HG03342 (cell line): ENCODE measurements around the gene IL20RA.
"Not testable (repeated sequence)": the region's sequence is repeated elsewhere in the genome, so short reads cannot be mapped to it uniquely, and the experiment has no call there.

Source experiments
- ATAC-seq: cut with Tn5 transposase; IDR thresholded peaks from one replicate; pipeline ENCODE4 v1.9.1; 2021; ENCODE audit warnings: mild to moderate bottlenecking, moderate library complexity; ENCODE audit not compliant: unreplicated experiment

IL20RA gene

DNA sequence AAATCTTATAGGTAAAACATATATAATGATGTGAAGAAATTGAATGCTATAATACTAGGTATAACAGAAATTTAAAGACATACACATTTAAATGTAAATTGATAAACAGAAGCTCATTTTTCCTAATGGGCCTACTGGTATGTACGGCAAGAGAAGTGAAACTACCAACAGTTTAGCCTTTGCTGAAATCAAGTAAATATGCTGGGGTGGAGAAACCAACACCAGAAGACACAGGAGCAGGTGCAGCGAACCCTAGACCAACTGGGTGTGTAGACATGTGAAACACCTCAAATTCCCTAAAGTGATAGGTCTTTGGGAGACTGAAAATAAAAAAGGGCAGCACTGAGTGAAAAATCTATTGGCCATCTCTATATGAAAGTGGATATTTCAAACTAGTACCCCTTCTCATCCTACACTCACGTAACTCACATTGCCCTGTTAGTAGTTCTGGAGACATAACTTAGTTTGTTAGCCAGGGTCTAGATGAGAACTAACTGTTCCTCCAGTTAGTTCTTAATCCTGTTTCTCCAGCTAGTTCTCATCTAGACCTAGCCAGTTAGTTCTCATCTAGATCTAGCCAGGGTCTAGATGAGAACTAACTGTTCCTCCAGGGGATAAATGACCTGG lies 69.6 kb downstream of the IL20RA start:
- no peak for ATAC-seq

DNA sequence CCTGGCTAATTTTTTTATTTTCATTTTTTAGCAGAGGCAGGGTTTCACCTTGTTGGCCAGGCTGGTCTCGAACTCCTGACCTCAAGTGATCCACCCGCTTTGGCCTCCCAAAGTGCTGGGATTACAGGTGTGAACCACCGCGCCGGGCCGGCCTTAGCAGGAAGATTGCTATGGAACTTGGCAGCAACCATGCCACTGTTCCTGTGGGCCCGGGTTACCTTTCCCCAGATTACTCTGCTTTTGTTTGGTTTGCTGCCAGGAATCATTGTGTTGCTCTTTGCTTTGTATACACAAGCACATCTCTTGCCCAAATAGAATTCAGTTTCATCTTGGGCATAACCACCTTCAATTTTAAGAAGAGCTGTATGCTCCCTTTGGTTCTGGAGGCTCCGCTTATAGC lies 71.0 kb downstream of the IL20RA start:
- ATAC-seq: not testable (repeated sequence)

DNA sequence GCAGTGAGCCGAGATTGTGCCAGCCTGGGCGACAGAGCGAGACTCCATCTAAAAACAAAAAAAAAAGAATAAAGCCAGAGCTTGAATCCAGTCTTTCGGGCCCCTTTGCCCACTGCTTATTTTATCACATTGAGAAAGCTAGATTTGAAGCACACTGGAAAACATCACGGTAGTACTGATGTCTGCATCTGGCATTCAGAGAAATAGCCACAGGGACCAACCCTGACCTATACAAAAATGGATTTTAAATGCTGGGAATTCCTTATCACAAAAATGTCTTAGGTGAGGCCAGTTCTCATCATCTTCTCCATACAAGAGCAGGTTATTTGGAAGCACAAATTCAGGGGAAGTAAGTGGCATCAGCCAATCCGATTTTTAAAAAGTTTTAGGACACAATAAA lies 73.2 kb downstream of the IL20RA start:
- no peak for ATAC-seq

DNA sequence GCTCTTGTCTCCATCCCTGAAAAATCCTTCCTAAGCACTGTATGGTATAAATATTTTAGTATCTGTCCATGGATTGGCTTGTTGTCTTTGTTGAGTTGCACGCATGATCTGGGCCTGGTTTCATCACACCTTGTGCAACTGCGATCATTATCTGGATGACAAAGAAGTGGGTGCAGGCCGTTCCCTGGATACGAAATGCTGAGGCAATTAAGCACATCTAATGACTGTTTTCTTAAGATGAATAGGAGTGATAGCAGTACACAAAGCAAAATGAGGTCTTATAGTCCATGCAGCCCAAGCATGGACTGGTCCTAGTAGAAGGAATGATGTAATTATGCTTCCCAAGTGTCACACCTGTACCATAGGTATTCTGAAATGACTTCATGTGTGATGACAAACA lies 74.8 kb downstream of the IL20RA start:
- ATAC-seq: no peak

DNA sequence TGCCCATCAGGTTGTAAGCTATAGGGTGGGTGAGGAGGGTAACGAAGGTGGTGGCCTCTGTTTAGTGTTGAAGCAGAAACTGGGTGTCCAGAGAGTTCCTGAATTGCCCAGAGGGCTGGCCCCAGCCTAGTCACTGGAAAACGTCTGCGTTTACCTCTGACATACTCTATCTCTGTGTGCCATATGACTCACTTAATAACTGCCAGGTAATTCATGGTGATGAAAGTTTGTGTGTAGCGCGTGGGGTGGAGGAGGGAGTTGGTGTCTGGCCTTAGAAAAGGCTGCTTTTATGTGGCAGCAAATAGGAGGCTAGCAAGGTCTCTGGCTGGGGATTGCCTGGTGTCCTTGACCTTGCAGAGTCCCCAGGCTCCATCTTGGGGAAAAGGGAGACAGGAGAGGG lies 75.3 kb downstream of the IL20RA start:
- ATAC-seq: no peak

DNA sequence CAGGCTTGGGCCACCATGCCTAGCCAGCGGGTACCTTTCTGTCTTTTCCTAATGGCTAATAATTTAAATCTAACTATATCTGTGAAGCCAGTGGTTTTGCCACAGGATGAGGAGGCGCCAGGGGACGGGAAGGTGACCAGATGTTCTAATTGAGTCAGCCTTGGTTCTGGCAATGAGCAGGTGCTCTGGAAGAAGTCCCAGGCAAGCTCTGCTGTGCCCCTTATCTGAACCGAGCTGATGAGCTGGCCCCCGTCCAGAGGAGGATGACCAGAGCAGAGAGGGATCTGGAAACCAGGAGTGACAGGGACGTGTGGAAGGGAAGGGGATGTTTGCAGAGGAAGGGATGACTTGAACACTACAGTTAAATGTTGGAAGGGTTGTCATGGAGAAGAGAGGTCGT lies 75.9 kb downstream of the IL20RA start:
- no peak for ATAC-seq

DNA sequence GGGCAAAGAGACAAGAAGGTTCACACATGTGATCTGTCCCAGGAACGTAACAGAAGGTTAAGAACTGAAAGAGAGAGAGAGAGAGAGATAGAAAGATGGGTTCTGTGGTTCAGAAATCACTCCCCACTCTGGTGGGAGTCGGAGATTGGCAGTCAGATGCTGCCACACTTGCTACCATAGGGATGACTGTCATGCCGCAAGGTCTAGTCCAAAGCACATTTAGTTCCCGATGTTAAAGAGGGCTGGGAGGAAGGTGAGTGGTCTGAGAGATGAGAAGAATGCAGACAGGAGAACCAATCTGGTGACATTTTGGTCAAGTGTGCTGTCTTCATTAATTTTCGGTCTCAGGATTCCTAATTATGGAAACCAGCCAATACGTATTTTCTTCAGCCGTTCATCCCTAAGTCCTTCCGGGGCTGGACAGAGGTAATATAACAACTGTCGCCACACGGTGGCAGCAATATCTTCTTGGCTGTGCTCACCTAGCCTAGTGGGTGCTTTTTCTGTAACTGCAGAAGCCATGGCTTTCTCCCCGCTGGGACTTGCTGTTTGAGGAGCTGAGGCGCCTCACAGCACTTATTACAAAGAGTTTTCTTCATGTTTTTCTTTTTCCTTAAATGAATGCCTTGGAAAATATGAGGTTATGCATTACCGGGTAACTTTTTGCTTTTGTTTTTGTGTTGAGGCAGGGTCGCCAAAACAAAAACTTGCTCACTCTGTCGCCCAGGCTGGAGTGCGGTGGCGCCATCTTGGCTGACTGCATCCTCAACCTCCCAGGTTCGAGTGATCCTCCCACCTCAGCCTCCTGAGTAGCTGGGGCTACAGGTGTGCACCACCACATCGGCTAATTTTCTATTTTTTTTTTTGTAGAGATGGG lies 76.7 kb downstream of the IL20RA start:
- ATAC-seq: peak; percentile 89

DNA sequence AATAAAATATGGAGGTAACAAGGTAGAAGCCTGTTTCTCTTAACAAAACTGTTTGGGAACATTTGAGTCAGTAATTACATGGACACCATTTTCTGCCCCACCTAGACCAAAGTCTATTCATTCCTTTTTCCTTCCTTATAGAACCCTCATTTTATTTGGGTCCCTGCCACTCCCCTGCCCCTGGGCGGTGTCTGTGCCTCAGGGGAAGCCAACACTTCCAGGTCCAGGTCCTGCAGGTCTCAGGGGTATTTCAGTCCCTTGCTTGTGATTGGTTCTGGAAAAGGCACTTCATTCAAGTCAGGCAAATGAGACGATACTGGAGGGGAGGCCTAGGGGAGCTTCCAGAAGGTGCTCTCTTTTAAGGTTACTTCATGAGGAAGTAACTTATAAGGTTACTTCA lies 80.4 kb downstream of the IL20RA start:
- ATAC-seq: no peak

DNA sequence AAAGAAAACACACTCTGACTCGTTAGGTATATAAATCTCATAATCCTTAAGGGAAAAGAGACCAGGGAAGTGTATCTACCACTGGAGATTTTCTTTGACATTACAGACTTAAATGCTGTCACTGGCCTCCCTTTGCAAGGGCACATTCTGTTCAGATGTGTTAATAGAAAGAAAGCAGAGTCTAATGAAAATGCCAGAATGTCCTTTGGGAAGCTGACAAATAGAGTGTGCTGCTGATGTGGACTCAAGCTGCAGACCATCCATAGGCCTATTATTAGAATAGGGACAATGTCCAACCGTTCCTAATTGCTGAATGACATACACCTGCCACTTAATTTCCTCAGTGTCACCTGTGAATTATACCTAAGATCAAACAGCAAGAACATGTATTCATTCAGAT lies 81.5 kb downstream of the IL20RA start:
- no peak for ATAC-seq

DNA sequence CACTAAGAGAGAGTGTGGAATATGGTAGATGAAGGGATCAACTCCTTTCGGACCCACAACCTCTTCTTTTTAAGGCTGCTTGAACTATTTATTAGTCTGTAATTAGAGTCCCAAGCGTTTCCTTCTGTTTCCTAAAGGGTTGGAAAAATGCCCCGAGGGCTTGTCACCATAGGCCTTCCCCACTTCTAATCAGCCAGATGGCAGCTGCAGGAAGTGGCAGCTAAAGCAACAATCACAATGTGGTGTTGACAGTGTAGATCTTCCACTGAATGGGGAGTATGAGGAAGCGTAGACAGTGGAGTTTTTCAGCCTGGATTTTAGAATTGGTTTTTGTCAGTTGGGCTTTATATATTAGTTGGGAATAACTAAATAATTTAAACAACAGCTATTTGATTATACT lies 82.1 kb downstream of the IL20RA start:
- ATAC-seq: no peak

DNA sequence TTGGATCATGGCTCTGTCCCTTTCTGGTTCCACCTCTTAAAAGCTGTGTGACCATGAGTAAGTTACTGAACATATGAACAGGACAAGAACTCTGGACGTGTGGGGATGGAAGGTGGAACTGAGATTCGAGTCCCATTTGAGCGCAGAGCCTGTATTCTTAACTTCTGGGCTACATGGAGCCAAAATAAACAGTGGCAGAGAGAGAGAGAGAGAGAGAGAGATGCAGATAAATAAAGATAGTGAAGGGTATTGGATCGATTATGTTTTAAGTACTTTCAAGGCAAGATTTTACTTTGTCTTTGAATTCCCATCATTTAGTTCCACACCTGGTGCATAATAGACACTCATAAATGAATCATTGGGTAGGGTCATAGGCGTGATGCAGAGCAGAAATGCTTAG lies 82.9 kb downstream of the IL20RA start:
- no peak for ATAC-seq

DNA sequence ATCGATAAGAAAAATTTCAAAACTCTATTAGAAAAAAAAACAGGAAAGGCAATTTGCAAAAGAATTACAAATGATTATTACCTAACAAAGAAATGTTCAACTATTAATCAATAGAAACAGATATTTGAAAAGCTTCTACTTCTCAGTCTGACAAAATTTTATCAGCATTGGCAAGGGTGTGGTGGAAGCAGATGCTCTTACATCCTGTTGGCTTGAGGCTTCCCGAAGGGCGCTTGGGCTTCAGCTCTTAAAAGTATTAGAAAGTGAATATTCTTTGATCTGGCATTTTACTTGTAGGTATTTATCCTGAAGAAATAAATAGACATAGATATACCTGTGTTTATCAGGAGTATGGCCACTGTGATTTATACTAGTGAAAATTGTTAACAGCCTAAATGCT lies 84.0 kb downstream of the IL20RA start:
- no peak for ATAC-seq

DNA sequence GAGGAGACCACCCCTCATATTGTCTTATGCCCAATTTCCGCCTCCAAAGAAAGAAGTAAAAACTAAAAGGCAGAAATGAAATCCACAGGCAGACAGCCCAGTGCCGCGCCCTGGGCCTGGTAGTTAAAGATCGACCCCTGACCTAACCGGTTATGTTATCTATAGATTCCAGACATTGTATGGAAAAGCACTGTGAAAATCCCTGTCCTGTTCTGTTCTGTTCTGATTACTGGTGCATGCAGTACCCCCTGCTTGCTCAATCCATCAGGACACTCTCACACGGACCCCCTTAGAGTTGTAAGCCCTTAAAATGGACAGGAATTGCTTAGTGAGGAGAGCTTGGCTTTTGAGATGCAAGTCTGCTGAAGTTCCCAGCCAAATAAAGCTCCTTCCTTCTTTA lies 84.8 kb downstream of the IL20RA start:
- not testable (repeated sequence) for ATAC-seq

DNA sequence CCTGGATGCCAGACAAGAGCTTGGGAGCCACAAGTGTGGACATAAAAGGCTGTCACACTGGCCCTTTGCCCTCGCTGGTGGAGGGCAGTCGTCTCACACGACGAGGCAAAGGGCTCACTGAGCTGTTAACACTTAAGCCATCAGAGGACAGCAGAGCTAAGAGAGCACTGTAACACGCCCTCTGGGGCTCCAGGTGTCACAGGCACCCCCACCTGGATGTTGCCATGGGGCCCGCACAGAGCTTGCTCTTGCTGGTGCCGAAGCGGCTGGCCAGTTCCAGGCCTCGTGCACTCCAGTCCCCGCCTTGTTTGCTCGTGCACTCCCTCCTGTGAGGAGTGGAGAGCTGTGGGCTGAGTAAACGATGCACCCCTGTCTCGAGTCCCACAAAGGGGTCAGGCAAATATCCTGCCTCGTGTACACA lies 85.3 kb downstream of the IL20RA start:
- ATAC-seq: no peak

DNA sequence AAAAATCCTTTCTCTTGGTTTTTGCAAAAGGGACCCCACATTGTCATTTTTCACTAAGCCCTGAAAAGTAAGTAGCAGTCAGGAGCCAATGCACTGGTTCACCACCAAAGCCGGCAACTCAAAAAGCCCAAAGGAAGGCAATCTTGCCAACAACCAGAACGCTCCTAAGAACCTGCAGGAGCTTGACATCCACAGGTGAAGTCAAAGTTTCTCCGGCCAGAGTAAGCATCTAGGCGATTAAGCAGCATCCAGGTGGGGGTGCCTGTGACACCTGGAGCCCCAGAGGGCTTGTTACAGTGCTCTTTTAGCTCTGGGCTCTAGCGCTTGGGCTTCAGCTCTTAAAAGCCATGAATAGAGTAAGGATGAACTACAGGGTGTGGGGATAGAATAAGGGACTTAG lies 86.6 kb downstream of the IL20RA start:
- no peak for ATAC-seq

DNA sequence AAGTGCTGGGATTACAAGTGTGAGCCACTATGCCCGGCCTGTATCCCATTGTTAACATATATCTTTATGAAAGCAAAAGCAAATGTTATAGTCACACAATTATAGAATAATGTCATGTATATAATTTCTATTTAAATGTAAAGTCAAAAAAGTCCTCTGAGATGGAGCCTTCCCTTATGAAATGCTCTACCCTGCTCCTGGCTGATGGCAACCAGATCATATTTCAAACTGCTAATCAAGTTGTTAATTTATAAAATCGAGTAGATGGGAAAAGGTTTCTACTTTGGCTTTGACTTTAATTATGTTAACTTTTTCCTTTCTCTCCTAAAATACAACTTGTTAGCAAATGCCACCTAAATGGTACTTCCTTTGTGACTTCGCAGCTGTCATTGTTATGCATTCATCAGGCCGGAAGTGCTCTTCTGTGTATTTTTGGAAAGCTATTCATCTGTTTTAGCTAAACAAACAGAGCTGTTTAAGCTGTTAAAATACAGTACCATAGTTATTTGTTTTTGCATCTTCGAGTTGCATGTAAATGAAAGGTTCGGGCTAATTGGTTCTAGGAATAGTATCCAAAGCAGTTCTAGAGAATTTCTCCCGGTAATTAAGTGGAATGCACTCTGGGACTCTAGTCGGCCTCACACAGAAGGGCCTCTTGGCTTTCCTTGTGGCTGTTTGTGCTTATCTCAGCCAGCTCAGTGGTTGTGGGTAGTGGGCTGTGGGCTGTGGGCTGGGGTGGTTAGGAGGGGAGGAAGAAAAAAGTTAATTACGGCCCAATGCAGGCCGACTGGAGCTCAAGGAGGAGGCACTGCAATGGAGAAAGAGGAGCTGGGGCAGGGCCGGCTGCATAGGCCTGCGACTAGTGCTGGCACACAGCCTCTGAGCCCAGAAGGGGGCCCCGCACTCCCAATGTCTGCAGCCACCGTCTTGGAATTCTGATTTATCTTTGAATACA lies 87.9 kb downstream of the IL20RA start:
- no peak for ATAC-seq

DNA sequence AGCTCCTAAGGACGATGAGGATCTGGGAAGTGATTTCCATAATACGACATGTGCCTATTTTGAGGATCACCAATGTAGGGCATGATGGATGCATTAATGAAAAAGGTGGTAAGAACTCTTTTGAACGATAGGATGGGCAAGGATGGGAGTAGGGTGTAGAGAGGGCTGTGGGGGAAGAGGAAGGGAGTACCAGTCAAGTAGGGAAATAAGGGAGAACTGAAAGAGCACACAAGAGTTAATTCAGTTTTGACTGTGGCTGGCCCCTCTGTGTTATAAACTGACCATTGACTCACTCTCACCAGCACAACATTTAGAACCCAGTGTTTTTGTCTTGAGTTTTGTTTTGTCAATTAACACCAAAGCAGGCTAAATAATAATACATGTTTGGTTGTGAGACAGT lies 89.6 kb downstream of the IL20RA start:
- no peak for ATAC-seq

DNA sequence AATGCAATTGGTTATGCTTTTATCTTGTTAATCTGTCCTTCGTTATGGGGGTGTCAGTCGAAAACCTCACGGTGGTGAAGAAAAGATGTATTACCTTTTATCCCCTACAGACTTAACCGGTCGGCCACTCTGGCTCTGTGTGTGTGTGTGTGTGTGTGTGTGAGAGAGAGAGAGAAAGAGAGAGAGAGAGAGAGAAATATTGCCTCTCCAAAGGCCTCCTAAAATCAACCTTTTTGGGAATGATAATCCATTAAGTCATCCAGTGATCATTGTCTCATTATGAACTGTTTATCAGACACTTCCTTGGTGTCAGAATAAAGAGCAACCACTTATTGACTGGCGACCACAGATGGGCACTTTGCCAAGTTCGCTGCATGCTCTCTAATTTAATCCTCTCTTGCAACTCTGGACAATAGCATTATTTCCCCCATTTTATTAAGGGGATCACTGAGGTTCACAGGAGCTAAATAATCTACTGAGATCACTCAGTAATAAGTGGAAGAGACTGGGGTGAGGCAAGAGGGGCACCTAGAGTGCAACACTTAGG lies 92.0 kb downstream of the IL20RA start:
- no peak for ATAC-seq

DNA sequence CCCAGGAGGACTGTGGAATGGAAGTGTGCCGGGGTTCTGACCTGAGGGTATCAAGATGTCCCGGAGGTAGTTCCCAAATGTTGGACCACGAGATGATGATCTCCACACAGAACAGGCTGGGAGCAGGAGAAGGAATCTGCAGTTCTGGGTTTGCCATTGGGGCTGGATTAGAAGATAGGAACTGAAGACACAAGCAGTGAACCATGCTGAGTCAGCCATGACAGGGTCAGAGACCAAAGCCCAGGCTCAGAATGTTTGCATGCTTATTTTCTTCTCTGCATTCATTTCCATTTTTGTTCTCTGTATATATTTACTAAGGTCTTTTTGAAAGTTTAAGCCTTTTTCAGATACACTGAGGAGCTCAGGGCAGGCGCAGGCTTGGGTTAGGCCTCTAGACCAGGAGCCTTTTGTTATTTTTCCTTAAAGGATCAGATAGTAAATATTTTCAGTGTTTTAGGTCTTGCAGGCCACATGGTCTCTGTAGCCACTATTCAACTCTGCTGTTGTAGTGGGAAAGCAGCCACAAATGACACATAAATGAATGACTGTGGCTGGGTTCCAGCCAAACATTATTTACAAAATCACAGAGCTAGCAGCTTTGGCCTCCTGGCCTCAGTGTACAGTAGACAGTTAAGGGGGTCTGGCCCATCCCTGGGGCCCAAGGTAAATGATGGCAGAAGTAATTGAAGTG lies 94.2 kb downstream of the IL20RA start:
- ATAC-seq: no peak
